Activated T-cell treated with anti-CD3 and anti-CD28 coated beads, Interleukin-2, amount 50 U/mL, for 48 hours (primary cell): ENCODE measurements around the gene CENPO.

Experiments used
- DNase-seq, 2 experiments: peaks; one replicate each; pipeline ENCODE4 v3.0.0-alpha.2; 2020

The CENPO gene

GRCh38 chr2:24866946-24867345 is 73.7 kb downstream of the CENPO start:
- DNase-seq, result no peak

- no peak for DNase-seq
These were observed 77.2 kb downstream of the CENPO start for GRCh38 chr2:24870440-24870839.

GRCh38 chr2:24870891-24871705 is 77.9 kb downstream of the CENPO start:
- DNase-seq, result no peak

GRCh38 chr2:24871852-24872333 is 78.7 kb downstream of the CENPO start:
- no peak for DNase-seq
